CMK (cell line): ENCODE data around the gene MAP2K3.
"Not testable (repeated sequence)": the region's sequence is repeated elsewhere in the genome, so short reads cannot be mapped to it uniquely, and the experiment has no call there.

Experiments
- DNase-seq: peaks from one replicate; pipeline ENCODE4 v3.0.0-alpha.2; 2010; ENCODE audit warnings: low read depth

Gene MAP2K3

GRCh38 chr17:21296097-21297025 lies 11.8 kb downstream of the MAP2K3 start:
- no peak for DNase-seq

GRCh38 chr17:21297026-21297520 lies 12.6 kb downstream of the MAP2K3 start:
- DNase-seq: no peak

GRCh38 chr17:21297597-21297996 lies 13.1 kb downstream of the MAP2K3 start:
- no peak for DNase-seq

- no peak for DNase-seq
Observed at GRCh38 chr17:21298056-21298982, 13.8 kb downstream of the MAP2K3 start.

- DNase-seq: no peak
Observed at GRCh38 chr17:21298983-21299519, 14.5 kb downstream of the MAP2K3 start.

- DNase-seq: no peak
Observed at GRCh38 chr17:21299981-21300600, 15.6 kb downstream of the MAP2K3 start.

GRCh38 chr17:21300601-21301571 lies 16.4 kb downstream of the MAP2K3 start:
- DNase-seq: no peak

- DNase-seq: no peak
Observed at GRCh38 chr17:21301593-21302550, 17.4 kb downstream of the MAP2K3 start.

- DNase-seq: no peak
Observed at GRCh38 chr17:21302711-21303425, 18.4 kb downstream of the MAP2K3 start.

GRCh38 chr17:21303441-21304065 lies 19.0 kb downstream of the MAP2K3 start:
- no peak for DNase-seq

GRCh38 chr17:21304091-21304490 lies 19.6 kb downstream of the MAP2K3 start:
- DNase-seq: no peak

- DNase-seq: not testable (repeated sequence)
Observed at GRCh38 chr17:21304551-21305151, 20.1 kb downstream of the MAP2K3 start.

GRCh38 chr17:21305431-21306180 lies 21.1 kb downstream of the MAP2K3 start:
- not testable (repeated sequence) for DNase-seq

- not testable (repeated sequence) for DNase-seq
Observed at GRCh38 chr17:21306611-21307272, 22.2 kb downstream of the MAP2K3 start.

- DNase-seq: not testable (repeated sequence)
Observed at GRCh38 chr17:21307273-21307625, 22.7 kb downstream of the MAP2K3 start.

GRCh38 chr17:21308931-21309381 lies 24.4 kb downstream of the MAP2K3 start:
- DNase-seq: not testable (repeated sequence)
